Measurements from ENCODE around the gene NPAS3.

Gene NPAS3

DNA sequence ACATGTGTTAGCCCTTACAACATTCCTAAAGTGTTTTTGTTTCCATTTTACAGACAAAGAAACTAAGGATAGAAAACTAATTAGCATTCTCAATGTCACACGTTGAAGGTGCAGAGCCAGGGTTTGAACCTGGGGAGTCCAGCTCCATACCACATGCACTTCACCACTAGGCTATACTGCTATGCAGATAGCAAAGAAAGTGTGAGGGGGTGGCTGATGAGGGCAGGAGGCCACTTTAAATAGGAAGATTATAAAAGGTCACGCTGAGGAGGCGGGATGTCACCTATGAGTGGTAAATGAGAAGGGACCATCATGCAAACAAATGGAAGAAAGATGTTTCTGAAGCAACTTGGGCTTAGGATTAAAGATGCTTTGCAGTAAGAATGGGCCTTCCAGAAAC is 798.3 kb downstream of the NPAS3 start:
- DNase-seq: no peak

DNA sequence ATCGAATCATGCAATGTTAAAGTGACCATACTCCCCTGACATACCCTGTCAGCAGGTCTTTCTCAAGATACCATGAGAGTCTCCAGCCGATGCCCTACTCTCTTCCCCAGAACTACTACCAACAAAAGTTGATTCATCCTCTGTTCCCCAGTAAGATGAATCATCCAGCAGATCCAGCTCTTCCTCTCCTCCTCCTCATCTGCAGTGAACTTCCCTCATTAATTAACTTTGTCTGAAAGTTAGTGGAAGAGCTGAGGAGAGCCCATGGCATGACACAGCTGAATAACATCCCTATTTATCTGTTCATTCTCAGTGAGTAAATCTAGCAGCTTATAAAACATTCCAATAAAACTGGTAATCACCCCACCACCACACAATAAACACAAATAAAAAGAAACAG is 798.8 kb downstream of the NPAS3 start:
- DNase-seq: no peak

DNA sequence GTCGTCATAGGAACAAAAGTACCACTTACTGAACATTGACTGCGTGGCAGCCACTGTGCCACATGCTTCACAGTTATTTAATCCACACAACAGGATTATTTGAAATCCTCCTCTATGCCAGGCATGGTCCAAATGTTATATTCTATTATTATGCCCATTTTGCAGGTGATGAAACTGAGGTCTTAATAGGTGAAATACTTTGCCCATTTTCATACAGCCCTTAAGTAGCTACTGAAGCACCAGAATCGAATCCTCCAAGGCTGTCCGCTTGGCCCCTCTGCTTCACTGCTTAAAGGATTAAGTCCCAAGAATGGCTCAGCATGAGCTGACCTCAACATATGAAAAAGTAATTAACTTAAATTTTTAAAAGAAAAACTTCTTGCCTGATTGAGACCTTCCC is 799.4 kb downstream of the NPAS3 start:
- no peak for DNase-seq

DNA sequence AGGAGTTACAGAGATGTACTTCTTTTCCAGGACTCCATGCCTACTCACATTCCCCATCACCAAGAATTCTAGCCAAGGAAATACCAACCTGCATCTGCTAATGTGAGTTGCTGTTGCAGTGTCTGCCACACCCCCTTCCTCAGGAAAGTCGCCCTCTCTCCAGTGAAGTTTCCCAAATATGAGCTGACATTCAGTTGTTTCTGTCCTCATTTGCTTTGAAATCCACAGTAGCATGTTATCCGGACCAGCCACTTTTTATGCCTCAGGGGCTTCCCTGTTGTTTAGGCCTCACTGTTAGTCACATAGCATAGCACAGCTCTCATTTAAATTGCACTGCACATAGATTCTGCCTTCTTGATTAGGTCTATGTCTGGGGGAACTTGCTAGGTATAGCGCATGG is 799.8 kb downstream of the NPAS3 start:
- no peak for DNase-seq

DNA sequence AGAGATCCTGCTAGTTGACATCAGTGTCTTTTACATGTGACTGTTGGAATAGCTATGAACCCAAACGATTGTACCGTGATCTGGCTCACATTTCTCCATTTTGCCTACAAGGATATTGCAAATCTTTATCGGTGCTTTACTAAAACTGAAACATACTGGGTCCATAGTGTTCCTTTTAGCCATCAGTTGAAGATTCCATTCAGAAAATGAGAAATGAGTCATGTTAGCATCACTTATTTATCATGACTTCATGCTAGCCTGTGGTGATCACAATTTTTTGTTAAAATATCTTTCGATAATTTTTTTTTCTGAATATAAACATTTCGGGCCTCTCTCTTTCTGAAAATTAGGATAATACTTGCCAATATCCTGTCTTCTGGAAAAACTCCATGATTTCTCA is 801.9 kb downstream of the NPAS3 start:
- DNase-seq: no peak

DNA sequence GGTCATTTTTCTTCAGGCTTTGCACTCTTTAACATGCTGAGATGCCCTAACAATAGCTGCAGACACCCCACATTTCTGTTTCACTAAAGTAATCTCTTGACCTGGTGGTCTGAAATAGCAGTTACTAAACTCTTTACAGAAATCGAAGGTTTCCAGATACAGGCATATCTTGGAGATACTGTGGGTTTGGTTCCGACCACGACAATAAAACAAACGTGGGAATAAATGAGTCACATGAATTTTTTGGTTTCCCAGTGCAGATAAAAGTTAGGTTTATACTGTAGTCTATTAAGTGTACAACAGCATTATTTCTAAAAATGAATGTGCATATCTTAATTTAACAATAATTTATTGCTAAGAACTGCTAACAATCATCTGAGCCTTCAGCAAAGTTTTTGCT is 803.5 kb downstream of the NPAS3 start:
- no peak for DNase-seq

DNA sequence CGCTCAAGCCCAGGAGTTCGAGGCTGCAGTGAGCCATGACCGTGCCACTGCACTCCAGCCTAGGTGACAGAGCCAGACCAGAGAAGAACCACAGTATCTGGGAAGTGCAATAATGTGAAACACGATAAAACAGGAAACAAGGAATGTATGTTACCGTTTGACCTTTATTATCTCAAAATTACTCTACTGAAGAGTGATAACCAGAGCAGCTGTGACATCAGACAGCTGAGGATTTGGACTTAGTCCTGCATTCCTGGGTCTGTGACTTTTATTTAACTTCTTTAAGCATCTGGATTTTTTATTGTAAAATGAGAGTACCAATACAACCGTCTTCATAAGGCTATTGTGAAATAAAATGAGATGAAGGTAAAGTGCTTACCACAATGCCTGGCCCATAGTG is 806.5 kb downstream of the NPAS3 start:
- no peak for DNase-seq

DNA sequence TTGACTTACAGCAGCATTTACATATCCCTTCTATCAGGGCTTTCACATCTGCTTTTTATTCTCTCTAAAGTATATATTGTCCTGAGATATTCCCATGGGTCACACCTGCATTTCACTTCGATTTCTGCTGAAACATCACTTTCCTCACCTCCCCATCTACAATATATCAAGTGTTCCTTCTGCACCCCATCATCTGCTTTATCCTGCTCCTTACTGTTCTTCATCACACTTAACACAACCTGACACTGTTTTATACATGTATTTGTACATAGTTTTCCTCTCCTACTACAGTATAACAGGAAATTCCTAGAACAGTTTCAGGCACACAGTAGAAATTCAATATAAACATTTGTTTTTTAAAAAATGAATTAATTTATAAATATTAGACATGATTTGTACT is 809.1 kb downstream of the NPAS3 start:
- DNase-seq: no peak

DNA sequence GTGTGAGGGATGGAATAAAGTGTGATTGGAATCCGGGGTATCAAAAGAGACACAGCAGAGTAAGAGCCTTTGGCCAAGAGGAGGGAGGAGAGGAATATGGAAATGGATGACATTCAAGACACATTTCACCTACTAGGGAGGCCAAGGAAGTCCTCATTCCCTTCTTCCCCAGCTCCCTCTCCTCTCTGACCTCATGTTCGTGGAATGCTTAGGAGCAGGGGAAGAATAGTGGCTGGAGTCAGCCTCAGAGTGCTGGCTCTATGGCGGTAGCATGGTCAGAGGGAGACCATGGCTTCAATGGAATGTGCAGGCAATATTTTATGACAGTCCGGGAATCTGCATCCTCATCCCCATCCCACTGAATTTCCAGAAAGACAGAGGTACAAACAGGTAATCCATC is 815.6 kb downstream of the NPAS3 start:
- no peak for DNase-seq

DNA sequence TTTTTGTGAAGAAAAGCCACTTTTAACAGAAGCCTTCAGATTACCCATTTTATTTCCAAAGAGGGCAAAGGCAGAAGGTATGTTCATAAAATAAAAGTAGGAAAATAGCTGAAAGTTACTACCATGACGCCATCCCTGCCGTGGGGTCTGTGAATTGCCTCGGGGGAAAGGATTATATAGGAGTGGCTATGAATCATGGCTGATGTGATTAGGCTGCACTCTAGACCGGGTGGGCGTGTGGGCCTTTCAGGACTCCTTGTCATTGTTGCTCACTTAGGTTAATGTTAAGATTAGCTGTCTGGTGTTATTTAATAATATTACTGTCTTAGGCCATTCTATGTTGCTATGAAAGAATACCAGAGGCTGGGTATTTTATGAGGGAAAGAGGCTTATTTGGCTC is 816.7 kb downstream of the NPAS3 start:
- DNase-seq: no peak

DNA sequence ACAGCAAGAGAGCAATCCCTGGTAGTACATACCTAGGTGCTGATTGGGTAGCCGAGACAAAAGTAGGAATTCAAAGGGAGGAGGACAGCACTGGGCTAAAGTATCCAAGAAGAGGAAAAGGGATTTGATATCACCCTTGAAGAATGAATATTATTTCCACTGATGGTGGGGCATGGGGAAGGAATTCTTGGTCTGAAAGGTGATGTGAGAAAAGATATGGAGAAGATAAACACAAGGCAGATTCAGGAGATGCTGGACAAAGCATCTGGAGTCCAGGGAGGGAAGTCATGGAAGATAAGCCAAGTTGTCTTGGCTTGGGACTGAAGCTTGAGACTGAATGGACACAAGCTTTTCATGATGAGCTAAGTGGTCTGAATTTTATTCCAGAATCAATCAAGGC is 818.2 kb downstream of the NPAS3 start:
- DNase-seq: no peak

DNA sequence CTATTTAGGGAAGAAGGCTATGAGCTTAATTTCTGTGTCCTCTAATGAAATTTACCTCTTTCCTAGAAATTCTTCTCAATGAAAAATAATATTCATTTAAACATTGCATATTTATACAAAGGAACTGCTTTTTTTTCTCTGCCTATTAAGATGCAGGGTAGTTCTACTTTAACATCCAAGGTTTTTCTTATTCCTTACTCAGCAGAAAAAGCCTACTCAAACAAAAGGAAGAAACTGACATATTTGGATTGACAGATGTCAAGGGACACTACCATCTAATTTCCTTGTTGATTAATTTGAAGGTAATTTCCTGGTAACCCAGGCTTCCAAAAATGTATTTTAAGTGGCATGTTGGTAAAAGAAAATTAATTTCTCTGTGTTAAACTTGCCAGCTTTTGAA is 819.9 kb downstream of the NPAS3 start:
- no peak for DNase-seq

DNA sequence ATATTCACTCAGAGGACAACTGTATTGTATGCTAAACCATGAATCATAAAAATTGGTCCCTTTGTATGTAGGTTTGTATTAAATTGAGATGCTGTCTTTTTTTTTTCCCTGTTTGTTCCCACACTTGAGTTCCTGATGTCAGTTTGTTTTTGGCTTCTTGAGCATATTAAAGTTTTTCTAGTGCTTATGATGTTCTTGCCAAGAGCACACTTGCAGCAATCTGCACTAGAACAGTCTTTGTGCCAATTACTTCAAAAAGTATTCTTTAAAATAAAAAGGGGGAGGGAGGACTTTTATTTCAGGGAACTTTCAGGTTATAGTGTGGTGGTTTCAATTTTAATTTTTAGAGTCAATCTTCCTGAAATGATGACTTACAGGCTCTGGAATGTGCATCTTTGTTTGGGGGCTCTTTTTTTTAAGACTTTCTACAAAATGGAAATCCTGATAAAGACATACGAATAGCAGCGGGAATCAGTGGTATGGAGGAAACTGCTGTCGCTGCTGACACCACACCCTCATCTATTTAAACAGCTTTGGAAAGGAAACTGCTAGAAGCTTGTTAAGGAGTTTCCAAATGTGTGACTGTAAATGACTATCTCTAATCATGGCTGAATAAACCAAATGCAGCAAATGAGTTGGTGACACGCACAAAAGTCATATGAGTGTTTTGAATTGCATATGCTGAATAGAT is 823.6 kb downstream of the NPAS3 start:
- DNase-seq: no peak

DNA sequence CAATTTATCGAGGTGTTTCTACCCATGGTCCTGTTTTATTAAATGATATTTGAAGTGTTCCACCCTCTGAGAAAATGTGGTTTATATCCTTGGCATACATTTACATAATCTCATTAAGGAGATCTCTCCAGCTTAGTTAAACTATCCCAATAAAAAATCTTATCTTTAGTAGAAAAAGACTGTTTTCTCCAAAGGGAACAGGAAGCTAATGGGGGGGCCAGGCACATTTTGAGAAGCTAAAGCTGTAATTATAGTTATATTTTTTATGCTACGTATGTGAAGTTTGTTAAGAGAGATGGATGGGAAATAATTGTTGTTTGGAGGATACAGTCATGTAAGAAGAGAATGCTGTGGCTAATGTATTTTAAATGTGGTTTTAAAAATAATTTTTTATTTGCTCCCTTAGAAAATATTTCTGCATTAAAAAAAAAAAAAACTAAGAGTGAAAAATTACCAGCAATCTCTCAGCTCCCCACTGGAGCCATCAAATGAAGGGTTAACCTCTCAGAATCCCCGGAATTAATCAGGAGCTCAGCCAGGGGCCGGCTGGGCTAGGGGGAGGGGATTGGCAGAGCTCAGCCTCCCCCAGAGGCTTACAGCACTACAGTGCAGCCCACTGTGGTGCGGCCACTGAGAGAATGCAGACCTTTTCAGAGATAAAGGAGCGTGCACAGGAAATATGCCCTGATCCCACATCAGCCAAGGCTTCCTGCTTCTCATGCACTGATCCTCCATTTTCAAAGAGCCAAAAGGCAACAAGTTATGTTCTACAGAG is 826.4 kb downstream of the NPAS3 start:
- no peak for DNase-seq

DNA sequence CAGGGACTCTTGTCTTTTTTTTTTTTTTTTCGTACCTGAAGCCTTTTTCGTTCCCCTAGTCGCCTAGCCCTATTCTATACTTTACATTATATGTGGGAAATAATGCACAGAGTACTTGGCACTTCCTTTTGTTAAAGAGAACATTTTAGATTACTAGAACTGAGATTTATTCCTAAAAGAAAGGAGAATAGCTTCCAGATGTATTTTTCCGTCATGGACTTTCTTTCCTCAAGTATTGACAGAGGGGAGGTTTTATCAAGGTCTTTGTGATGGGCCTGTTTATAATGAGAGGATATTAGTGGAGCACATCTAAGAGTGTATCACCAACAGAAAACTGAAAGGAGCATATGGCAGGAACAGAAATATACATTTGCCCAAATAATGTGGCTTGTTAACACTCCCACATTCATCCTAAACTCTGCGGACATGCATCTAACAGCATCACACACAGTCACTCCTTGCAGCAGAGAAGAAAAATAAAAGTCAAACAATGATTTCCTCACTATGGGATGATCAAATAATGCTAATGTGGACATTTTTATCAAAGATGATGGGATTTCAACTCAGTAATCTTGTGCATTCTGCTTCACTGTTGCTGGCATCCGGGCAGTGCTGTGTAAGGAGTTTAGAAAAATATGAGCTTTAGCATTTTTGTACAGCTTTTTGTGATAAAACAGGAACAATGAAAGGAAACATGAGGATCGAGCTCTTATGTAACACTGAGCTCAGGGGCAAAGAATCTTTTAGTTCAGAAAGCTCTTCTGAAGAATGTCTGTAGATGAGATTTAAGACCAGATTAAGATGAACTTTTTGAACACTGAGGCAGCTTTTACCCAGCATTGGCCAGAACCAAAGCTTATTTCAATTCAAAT is 829.1 kb downstream of the NPAS3 start:
- no peak for DNase-seq

DNA sequence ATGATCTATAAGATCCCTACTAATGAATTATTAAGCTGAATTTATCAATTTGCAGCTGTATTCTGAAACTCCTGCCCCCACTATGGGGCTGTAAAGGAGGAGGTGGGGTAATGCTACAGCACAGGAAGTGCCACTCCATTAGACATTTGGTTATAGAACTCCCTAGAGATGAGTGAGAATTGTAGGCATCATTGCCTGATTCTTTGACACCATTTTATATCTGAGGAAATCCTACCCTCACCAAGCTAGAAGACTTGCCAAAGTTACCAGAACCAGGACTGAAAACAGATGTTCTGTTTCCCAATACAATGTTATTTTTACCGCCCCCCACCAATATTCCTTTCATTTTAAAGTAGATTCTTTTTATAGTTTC is 829.8 kb downstream of the NPAS3 start:
- no peak for DNase-seq

DNA sequence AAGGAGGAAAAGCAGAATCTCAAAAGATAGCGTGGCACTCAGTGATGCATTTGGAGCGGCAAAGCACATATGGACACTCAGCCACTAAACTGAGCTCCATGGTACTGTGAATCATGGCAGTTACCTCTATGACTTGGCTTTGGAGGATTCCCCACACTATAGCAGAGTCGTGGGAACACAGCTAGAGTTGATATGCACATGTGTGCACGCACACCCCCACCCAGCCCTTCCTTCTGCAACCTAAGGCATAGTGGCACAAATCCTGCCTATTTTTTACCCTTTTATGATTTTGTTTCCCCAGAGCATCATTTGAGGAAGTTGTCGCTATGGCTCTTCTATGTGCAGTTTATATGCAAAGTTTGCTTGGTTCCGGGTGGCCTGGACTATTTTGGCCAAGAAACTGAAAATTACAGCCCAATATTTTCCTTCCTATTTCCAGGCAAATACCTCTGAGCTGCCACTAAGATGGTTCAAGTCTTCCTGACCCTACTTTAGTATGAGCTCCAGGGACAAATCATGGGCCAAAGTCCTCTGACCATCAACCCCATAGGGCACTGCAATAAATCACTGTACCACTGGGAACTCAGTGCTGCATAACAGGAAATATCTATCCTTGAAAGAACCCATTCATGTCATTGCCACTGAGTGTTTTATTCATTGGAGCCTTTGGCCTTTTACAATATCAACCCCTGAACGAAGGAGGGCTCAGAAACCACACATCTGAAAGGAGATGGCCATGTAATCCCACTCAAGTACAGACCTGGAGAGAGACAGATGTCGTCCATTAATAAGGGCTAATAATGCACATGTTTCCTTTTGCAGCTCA is 834.7 kb downstream of the NPAS3 start:
- no peak for DNase-seq

DNA sequence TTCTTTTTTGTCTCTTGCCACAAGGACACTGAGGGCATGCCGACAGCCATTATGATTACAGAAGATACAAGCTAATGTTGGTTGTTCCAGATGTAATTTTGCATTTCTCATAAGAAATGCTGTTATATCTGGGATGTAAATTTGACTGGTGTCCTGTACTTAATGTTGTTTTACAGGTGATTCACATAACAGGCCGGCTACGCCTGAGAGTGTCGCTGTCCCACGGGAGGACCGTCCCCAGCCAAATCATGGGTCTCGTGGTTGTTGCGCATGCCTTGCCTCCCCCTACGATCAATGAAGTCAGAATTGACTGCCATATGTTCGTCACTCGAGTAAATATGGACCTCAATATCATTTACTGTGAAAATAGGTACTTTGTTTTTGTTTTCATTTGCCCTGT is 835.5 kb downstream of the NPAS3 start:
- DNase-seq: no peak

DNA sequence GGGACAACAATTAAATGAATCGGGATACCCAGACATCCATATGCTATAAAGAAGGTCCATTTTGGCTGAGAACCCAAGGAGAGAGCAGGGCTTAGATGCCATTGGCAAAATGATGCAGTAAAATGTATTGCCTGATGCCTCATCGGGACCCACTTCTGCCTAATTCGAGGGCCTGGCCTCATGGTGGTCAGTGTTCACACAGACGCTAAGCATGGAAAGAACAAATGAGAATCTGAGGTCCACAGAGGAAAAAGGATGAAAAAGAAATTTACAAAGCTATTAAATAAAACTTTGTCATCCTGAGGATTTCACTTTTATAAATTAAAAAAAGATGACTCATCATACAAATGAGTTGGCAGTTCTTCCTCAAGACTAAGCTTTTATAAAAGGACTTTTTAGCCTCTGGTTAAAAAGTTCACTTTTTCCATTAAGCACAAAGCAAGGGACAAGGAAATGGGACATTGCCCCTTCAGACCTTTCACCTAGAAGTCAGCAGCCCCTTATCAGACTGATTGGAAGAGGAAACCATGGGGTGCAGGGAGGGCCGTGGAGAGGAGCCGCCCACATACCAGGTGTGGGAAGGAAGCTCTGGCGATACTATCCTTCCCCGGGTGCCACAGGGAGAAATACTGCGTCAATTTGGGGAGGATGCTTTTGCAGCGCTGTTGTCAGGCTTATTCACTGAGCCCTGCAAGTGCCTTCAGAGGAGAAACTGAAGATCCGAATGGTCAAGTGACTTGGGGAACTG is 836.2 kb downstream of the NPAS3 start:
- no peak for DNase-seq

DNA sequence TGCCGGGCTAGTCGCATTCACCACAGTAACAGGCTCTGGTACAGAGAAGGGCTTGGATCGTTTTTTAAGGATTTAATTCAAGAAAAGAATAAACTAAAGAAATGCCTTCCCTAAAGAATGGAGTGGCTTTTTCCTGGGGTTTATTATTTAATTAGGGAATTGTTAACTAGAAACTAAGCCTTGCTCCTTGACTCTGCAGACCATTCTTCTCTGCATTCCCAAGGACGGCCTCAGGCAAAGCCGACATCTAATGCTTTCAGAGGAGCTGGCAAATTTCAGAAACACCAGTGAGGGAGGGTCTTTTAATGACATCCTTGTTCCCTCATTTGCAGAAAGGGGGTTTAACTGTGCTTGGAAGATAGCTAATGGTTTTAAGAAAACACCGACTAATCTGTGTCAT is 838.2 kb downstream of the NPAS3 start:
- DNase-seq: no peak

DNA sequence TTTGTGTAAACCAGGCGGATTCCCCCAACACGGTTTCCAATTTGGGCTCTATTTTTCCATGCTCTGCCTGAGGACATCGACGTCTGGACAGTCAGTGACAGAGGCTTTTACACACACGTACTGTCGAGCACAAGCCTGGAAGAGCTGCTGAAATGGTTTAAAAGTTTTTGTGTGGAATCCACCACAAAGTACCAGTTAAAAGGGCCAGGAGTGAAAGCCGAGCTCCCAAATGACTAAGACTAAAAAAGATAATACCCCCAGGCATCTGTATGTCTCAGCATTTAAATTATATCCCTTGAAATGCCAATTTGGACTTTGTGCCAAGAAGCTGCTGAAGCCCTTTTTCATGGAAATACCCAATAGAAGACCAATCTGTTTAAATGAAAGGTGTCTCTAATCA is 839.0 kb downstream of the NPAS3 start:
- no peak for DNase-seq

DNA sequence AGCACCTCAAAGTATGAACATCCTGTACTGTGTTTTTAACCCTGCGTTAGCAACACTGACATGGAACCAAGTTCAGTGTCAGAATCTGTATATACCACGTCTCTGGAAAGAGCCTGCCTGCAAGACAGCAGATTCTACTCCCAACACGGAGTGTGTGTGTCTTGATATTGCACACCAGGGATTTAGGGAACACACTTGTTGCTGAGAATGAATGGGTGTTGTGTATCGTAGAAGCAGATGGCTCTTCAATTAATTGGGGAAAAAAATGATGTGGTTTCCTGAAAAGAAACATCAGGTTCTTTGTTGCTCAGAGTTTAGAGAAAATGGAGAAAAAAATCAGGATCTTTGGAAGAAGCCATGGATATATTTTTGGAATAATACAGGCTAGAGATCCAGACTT is 841.4 kb downstream of the NPAS3 start:
- DNase-seq: no peak

Data from CD4-positive, alpha-beta T cell treated with Interleukin-17A for 1 hour (primary cell).